ENCODE results near the gene ZFP28. TPM values are rescaled to one million over a fixed set of nuclear protein-coding genes. Genes with fewer than 3 reads are reported as not detected.

Gene ZFP28
- polyA plus RNA-seq, 3 donors = 0.31 to 1.1 (median 0.41) TPM

DNA sequence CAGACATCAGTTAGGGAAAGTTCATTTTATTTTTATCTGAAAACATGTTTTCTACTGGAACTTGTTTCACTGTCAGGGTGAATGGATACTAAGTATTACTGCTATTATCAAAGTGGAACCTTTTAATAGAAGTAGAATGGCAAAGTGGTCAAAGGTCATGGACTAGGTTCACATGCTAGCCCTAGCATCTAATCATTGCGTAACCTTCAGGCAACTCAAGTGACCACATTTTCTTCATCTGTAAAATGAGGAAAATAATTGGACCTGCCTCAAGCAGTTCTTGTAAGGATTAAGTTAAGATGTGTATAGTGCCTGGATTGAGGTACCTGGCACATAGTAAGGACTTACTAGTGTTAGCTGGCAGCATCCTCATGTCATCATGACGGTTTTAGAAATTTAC lies 5.0 kb downstream of the ZFP28 start:
- H2AFZ ChIP-seq (ENCODE audit: insufficient read depth, low read depth, low read length, poor library complexity, severe bottlenecking) = no peak overlapping the region
- H3K4me2 ChIP-seq (replicated peaks; ENCODE audit: extremely low read depth, low read length, poor library complexity, severe bottlenecking) = no peak overlapping the region
- no peak overlapping the region for H3K4me3 ChIP-seq (replicated peaks in 1 of 3; ENCODE audit: low read depth in 2 of 3, low read length in 3 of 3)
- no peak for TF ChIP-seq CTCF (IDR thresholded peaks at IDR 0.05)
- WGBS (ENCODE audit: insufficient coverage) = no CpG with 5 or more reads among the region's 2 CpGs
- H3K27me3 ChIP-seq (ENCODE audit: control insufficient read depth in 2 of 2, insufficient read depth in 2 of 2, low read length in 2 of 2) = no peaks in the 10 kb centered on the region
- H3K4me1 ChIP-seq (ENCODE audit: control insufficient read depth in 1 of 2, insufficient read depth in 2 of 2, low read length in 2 of 2) = peaks cover 6 to 8% of the 10 kb centered on the region in 2 donors
- Mint-ChIP-seq H3K4me1 (peaks cover 7% of the 10 kb centered on the region), H3K27me3 (ENCODE audit: low read depth in 3 of 3) (peaks cover 0 to 5% (median 0%) of the 10 kb centered on the region in 3 donors), H3K36me3 (peaks cover 22 to 49% of the 10 kb centered on the region in 2 donors), H3K4me3 (no peak overlapping the region), H3K27ac (no peak overlapping the region), H3K9me3 (peaks cover 43 to 82% (median 69%) of the 10 kb centered on the region in 7 donors)
- H3K9me3 ChIP-seq (replicated peaks in 1 of 2; ENCODE audit: control insufficient read depth in 1 of 2, insufficient read depth in 1 of 2, low read length in 2 of 2) = peaks cover 77 to 94% of the 10 kb centered on the region in 2 donors
- peaks cover 2 to 33% of the 10 kb centered on the region in 2 donors for H3K36me3 ChIP-seq (replicated peaks in 1 of 2; ENCODE audit: control insufficient read depth in 1 of 2, insufficient read depth in 2 of 2, low read length in 2 of 2)
- intact Hi-C loops (cut with micrococcal nuclease) = no loop called here
- H3K27ac ChIP-seq (ENCODE audit: low read depth in 1 of 2, low read length in 2 of 2) = no peak overlapping the region
- DNase-seq = no peak
- no peak overlapping the region for H3K9ac ChIP-seq (ENCODE audit: insufficient read depth, low read length, poor library complexity, severe bottlenecking)
- H4K20me1 ChIP-seq (ENCODE audit: insufficient read depth, low read length) = no peaks in the 10 kb centered on the region
- H3K79me2 ChIP-seq (ENCODE audit: insufficient read depth, low read length) = no peaks in the 10 kb centered on the region

GRCh38 chr19:56547535-56547934 lies 8.8 kb downstream of the ZFP28 start:
- Mint-ChIP-seq H3K4me1 (no peaks in the 10 kb centered on the region), H3K36me3 (peaks cover 29 to 44% of the 10 kb centered on the region in 2 donors), H3K27ac (no peak overlapping the region), H3K9me3 (peaks cover 33 to 77% (median 58%) of the 10 kb centered on the region in 7 donors), H3K4me3 (no peak overlapping the region), H3K27me3 (ENCODE audit: low read depth in 3 of 3) (no peaks in the 10 kb centered on the region)
- H3K4me3 ChIP-seq (replicated peaks in 1 of 3; ENCODE audit: low read depth in 2 of 3, low read length in 3 of 3) = peak overlapping the region in 1 of 3 experiments; percentile 14
- no peak for DNase-seq
- no peaks in the 10 kb centered on the region for H3K27me3 ChIP-seq (ENCODE audit: control insufficient read depth in 2 of 2, insufficient read depth in 2 of 2, low read length in 2 of 2)
- H3K9ac ChIP-seq (ENCODE audit: insufficient read depth, low read length, poor library complexity, severe bottlenecking) = no peak overlapping the region
- peaks cover 19 to 62% of the 10 kb centered on the region in 2 donors for H3K36me3 ChIP-seq (replicated peaks in 1 of 2; ENCODE audit: control insufficient read depth in 1 of 2, insufficient read depth in 2 of 2, low read length in 2 of 2)
- intact Hi-C loops (cut with micrococcal nuclease) = no loop called here
- H3K4me2 ChIP-seq (replicated peaks; ENCODE audit: extremely low read depth, low read length, poor library complexity, severe bottlenecking) = no peak overlapping the region
- WGBS (ENCODE audit: insufficient coverage) = 92% methylated on average over 3 of the region's 6 CpGs
- H3K79me2 ChIP-seq (ENCODE audit: insufficient read depth, low read length) = no peaks in the 10 kb centered on the region
- peaks cover 62 to 95% of the 10 kb centered on the region in 2 donors for H3K9me3 ChIP-seq (replicated peaks in 1 of 2; ENCODE audit: control insufficient read depth in 1 of 2, insufficient read depth in 1 of 2, low read length in 2 of 2)
- H2AFZ ChIP-seq (ENCODE audit: insufficient read depth, low read depth, low read length, poor library complexity, severe bottlenecking) = no peak overlapping the region
- no peaks in the 10 kb centered on the region for H4K20me1 ChIP-seq (ENCODE audit: insufficient read depth, low read length)
- H3K27ac ChIP-seq (ENCODE audit: low read depth in 1 of 2, low read length in 2 of 2) = no peak overlapping the region
- no peaks in the 10 kb centered on the region for H3K4me1 ChIP-seq (ENCODE audit: control insufficient read depth in 1 of 2, insufficient read depth in 2 of 2, low read length in 2 of 2)
- no peak for TF ChIP-seq CTCF (IDR thresholded peaks at IDR 0.05)
